NCI-H69 (cell line): ENCODE measurements around the gene POU4F1.

Experiments
- DNase-seq: peaks from one replicate; lab custom pipeline; 2025; lab: John Stamatoyannopoulos, UW

The POU4F1 gene

GRCh38 chr13:78606471-78607408 lies 3.4 kb upstream of the POU4F1 start:
- DNase-seq = peak; percentile 84

- DNase-seq = peak; percentile 50
Observed at GRCh38 chr13:78604782-78605611, 1.6 kb upstream of the POU4F1 start.

GRCh38 chr13:78602561-78603239 lies 652 bp downstream of the POU4F1 start:
- DNase-seq = peak; percentile 40

- DNase-seq = no peak
Observed at GRCh38 chr13:78601874-78602560, 1.3 kb downstream of the POU4F1 start.

GRCh38 chr13:78601124-78601873 lies 2.1 kb downstream of the POU4F1 start:
- no peak for DNase-seq

- no peak for DNase-seq
Observed at GRCh38 chr13:78600280-78600883, 3.0 kb downstream of the POU4F1 start.

GRCh38 chr13:78599645-78600279 lies 3.6 kb downstream of the POU4F1 start:
- no peak for DNase-seq

GRCh38 chr13:78598966-78599644 lies 4.2 kb downstream of the POU4F1 start:
- no peak for DNase-seq

- no peak for DNase-seq
Observed at GRCh38 chr13:78598116-78598781, 5.1 kb downstream of the POU4F1 start.

- no peak for DNase-seq
Observed at GRCh38 chr13:78597602-78597932, 5.8 kb downstream of the POU4F1 start.

GRCh38 chr13:78596736-78597601 lies 6.4 kb downstream of the POU4F1 start:
- no peak for DNase-seq

GRCh38 chr13:78596399-78596735 lies 7.0 kb downstream of the POU4F1 start:
- no peak for DNase-seq

GRCh38 chr13:78595495-78596398 lies 7.6 kb downstream of the POU4F1 start:
- no peak for DNase-seq

- DNase-seq = no peak
Observed at GRCh38 chr13:78594456-78594975, 8.8 kb downstream of the POU4F1 start.

- DNase-seq = peak; percentile 82
Observed at GRCh38 chr13:78593652-78594455, 9.5 kb downstream of the POU4F1 start.

- DNase-seq = peak; percentile 42
Observed at GRCh38 chr13:78593129-78593528, 10.2 kb downstream of the POU4F1 start.
